ENCODE results near the gene USP54. TPM values are rescaled to one million over a fixed set of nuclear protein-coding genes. Genes with fewer than 3 reads are reported as not detected.

Gene USP54
- total RNA-seq, 1 experiment from 2014 or later = 32.8 TPM

DNA sequence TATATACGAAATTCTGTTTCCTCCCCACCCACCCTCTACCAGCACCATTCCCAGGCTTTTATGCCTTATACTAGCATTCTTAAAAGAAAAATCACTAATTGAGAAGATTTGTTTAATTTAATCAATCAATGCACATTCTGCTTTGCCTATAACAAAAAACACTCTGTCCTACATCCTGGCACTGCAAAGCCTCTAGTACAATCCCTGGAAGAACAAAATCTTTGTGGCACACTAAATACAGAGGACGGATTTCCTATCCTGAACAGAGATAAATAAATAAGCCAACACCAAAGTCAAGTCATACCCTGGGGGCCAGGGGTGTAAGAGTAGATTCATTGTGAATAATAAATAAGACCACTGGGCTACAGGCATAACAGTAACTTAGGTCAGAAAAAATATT is 34.3 kb downstream of the USP54 start:
- Histone ChIP-seq H3K27me3 (ENCODE audit: control insufficient read depth, insufficient read depth, low read length) (no peaks in the 10 kb centered on the region), H3K9me3 (ENCODE audit: control insufficient read depth, insufficient read depth, low read depth, low read length) (no peaks in the 10 kb centered on the region), H3K36me3 (ENCODE audit: control insufficient read depth, insufficient read depth, low read length) (no peaks in the 10 kb centered on the region), H3K4me1 (ENCODE audit: control insufficient read depth, insufficient read depth, low read length) (0 out of 2 replicates have a peak, but pooled peaks cover 2% of the 10 kb centered on the region), H3K4me3 (ENCODE audit: low read depth in 2 of 2, low read length in 2 of 2) (no peak overlapping the region), H3K27ac (ENCODE audit: low read length) (no peak overlapping the region)
- no peak for DNase-seq (ENCODE audit: low read depth, low spot score)
- TF ChIP-seq, protein P1, sequence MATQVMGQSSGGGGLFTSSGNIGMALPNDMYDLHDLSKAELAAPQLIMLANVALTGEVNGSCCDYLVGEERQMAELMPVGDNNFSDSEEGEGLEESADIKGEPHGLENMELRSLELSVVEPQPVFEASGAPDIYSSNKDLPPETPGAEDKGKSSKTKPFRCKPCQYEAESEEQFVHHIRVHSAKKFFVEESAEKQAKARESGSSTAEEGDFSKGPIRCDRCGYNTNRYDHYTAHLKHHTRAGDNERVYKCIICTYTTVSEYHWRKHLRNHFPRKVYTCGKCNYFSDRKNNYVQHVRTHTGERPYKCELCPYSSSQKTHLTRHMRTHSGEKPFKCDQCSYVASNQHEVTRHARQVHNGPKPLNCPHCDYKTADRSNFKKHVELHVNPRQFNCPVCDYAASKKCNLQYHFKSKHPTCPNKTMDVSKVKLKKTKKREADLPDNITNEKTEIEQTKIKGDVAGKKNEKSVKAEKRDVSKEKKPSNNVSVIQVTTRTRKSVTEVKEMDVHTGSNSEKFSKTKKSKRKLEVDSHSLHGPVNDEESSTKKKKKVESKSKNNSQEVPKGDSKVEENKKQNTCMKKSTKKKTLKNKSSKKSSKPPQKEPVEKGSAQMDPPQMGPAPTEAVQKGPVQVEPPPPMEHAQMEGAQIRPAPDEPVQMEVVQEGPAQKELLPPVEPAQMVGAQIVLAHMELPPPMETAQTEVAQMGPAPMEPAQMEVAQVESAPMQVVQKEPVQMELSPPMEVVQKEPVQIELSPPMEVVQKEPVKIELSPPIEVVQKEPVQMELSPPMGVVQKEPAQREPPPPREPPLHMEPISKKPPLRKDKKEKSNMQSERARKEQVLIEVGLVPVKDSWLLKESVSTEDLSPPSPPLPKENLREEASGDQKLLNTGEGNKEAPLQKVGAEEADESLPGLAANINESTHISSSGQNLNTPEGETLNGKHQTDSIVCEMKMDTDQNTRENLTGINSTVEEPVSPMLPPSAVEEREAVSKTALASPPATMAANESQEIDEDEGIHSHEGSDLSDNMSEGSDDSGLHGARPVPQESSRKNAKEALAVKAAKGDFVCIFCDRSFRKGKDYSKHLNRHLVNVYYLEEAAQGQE (IDR thresholded peaks at IDR 0.05; ENCODE audit: insufficient read depth in 1 of 2, low read depth in 2 of 2, low read length in 1 of 2) = no peak
- TF ChIP-seq, protein P2, sequence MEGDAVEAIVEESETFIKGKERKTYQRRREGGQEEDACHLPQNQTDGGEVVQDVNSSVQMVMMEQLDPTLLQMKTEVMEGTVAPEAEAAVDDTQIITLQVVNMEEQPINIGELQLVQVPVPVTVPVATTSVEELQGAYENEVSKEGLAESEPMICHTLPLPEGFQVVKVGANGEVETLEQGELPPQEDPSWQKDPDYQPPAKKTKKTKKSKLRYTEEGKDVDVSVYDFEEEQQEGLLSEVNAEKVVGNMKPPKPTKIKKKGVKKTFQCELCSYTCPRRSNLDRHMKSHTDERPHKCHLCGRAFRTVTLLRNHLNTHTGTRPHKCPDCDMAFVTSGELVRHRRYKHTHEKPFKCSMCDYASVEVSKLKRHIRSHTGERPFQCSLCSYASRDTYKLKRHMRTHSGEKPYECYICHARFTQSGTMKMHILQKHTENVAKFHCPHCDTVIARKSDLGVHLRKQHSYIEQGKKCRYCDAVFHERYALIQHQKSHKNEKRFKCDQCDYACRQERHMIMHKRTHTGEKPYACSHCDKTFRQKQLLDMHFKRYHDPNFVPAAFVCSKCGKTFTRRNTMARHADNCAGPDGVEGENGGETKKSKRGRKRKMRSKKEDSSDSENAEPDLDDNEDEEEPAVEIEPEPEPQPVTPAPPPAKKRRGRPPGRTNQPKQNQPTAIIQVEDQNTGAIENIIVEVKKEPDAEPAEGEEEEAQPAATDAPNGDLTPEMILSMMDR (IDR thresholded peaks at IDR 0.05) = no peak
- TF ChIP-seq TCF7L2 (IDR thresholded peaks at IDR 0.05; ENCODE audit: low read depth, low read length) (no peak), POLR2AphosphoS5 (IDR thresholded peaks at IDR 0.05; ENCODE audit: low read depth, low read length) (no peak), SIN3A (IDR thresholded peaks at IDR 0.05; ENCODE audit: borderline replicate concordance, insufficient read depth, low read depth, low read length) (no peak)
- ATAC-seq = no peak
- intact Hi-C loops (cut with micrococcal nuclease; ENCODE audit: unreplicated experiment) = no loop called here
- BruUV-seq (replicated peaks) = no TSS peak
- POLR2A ChIA-PET = no interaction called here
- in situ Hi-C loops (cut with HindIII; ENCODE audit: low pct_unique_long_range_greater_than_20kb, low sequenced_read_pairs) = no loop called here
- CTCF ChIA-PET = interaction anchor here (0.6 kb wide), 1 partner anchor 20 kb away, joined by 8 read pairs; no protein-coding TSS in a partner anchor

DNA sequence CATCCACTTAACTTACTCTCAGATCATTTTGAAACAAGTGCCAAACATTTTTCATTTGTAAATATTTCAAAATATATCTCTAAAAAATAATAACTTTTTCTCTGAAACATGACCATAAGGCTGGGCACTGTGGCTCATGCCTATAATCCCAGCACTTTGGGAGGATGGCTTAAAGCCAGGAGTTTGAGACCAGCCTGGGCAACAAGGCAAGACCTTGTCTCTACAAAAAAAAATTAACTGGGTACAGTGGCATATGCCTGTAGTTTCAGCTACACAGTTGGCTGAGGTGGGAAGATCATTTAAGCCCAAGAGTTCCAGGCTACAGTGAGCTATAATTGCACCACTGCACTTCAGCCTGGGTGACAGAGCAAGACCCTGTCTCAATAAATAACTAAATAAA is 36.4 kb downstream of the USP54 start:
- ChIA-PET CTCF (no interaction called here), POLR2A (no interaction called here)
- BruUV-seq (replicated peaks) = no TSS peak
- intact Hi-C loops (cut with micrococcal nuclease; ENCODE audit: unreplicated experiment) = no loop called here
- Histone ChIP-seq H3K27me3 (ENCODE audit: control insufficient read depth, insufficient read depth, low read length) (no peaks in the 10 kb centered on the region), H3K27ac (ENCODE audit: low read length) (no peak overlapping the region), H3K4me1 (ENCODE audit: control insufficient read depth, insufficient read depth, low read length) (0 out of 2 replicates have a peak, but pooled peaks cover 2% of the 10 kb centered on the region), H3K4me3 (ENCODE audit: low read depth in 2 of 2, low read length in 2 of 2) (no peak overlapping the region), H3K9me3 (ENCODE audit: control insufficient read depth, insufficient read depth, low read depth, low read length) (no peaks in the 10 kb centered on the region), H3K36me3 (ENCODE audit: control insufficient read depth, insufficient read depth, low read length) (no peaks in the 10 kb centered on the region)
- TF ChIP-seq POLR2AphosphoS5 (IDR thresholded peaks at IDR 0.05; ENCODE audit: low read depth, low read length) (no peak), TCF7L2 (IDR thresholded peaks at IDR 0.05; ENCODE audit: low read depth, low read length) (no peak), SIN3A (IDR thresholded peaks at IDR 0.05; ENCODE audit: borderline replicate concordance, insufficient read depth, low read depth, low read length) (no peak)
- TF ChIP-seq, protein P1 (IDR thresholded peaks at IDR 0.05; ENCODE audit: insufficient read depth in 1 of 2, low read depth in 2 of 2, low read length in 1 of 2) = no peak
- TF ChIP-seq, protein P2 (IDR thresholded peaks at IDR 0.05) = no peak
- ATAC-seq (no peak), DNase-seq (ENCODE audit: low read depth, low spot score) (no peak)
- in situ Hi-C loops (cut with HindIII; ENCODE audit: low pct_unique_long_range_greater_than_20kb, low sequenced_read_pairs) = no loop called here
